SK-N-SH (cell line): ENCODE measurements around the gene TBC1D2B.
"Not testable (repeated sequence)": the region's sequence is repeated elsewhere in the genome, so short reads cannot be mapped to it uniquely, and the experiment has no call there.

Experiments
- EP300 ChIP-seq, 2 experiments: IDR thresholded peaks; 2 replicates each; pipeline versions ENCODE4 v1.4.0 to v1.6.1; 2012; ENCODE audit warnings: borderline replicate concordance in 1 of 2, low read depth in 1 of 2, low read length in 1 of 2
- FOXJ3 ChIP-seq: sonication (generic); formaldehyde crosslinking; IDR thresholded peaks from 2 replicates; pipeline ENCODE4 v1.5.1; 2020; ENCODE audit warnings: mild to moderate bottlenecking, missing genetic modification reagents
- FOXM1 ChIP-seq: IDR thresholded peaks from 2 replicates; pipeline ENCODE4 v1.4.0; 2012; ENCODE audit warnings: low read depth, mild to moderate bottlenecking
- JUND ChIP-seq: IDR thresholded peaks from 2 replicates; pipeline ENCODE4 v1.4.0; 2012
- MXI1 ChIP-seq: IDR thresholded peaks from 2 replicates; pipeline ENCODE4 v1.6.1; 2012; ENCODE audit warnings: mild to moderate bottlenecking, low read depth, low read length, improper control_type of control experiment
- POLR2AphosphoS5 ChIP-seq: IDR thresholded peaks from 2 replicates; pipeline ENCODE4 v1.6.1; 2012; ENCODE audit warnings: low read depth, low read length
- SIN3A ChIP-seq: IDR thresholded peaks from 2 replicates; pipeline ENCODE4 v1.6.1; 2012; ENCODE audit warnings: low read depth, mild to moderate bottlenecking, low read length, moderate library complexity, borderline replicate concordance
- TF ChIP-seq, protein P1 (sequence below): fragments of 200-600 bp; sonication (generic); IDR thresholded peaks from 2 replicates; pipeline ENCODE4 v1.6.1; 2017; ENCODE audit warnings: antibody characterized with exemption, mild to moderate bottlenecking, moderate library complexity
- TF ChIP-seq, protein P2 (sequence below): IDR thresholded peaks from 2 replicates; pipeline ENCODE4; 2012
- TF ChIP-seq, protein P3 (sequence below): IDR thresholded peaks from 2 replicates; pipeline ENCODE4 v1.6.1; 2012; ENCODE audit warnings: mild to moderate bottlenecking, low read depth, low read length, moderate library complexity
- TF ChIP-seq, protein P4 (sequence below): fragments of 150-350 bp; IDR thresholded peaks from 2 replicates; pipeline ENCODE4 v1.6.1; 2017; ENCODE audit warnings: antibody characterized with exemption, low read length, low read depth, borderline replicate concordance

DNA sequence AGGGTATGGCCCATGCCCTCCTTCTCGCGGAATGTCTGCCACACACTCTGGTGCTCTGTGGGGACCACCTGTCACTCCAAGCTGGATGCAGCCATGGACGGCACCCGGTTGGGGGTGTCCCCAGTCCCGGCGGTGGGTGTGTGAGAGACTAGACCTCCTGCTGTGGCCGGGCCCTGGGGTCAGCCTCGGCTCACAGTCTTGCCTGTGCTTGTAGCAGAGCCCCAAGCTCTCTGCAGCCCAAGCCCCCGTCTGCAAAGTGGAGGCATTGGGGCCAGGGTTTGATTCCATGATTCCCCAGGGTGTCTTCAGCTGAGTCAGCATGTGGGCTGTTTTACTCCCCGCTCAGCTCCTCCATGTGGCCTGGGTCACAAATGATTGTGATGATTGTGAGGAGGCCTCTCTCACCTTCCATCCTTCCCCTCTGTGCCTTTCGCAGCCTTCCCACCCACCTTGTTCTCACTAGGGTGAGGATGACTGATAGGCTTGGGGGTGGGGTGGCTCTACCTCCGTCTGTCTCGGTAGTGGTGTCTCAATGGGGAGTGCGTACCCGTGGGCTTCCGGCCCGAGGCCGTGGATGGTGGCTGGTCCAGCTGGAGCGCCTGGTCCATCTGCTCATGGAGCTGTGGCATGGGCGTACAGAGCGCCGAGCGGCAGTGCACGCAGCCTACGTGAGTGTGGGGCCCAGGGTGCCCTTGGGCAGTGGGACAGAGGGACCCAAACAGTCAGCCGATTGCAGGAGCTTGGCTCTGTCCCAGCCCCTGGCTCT, 100.6 kb downstream of the TBC1D2B start:
- TF ChIP-seq SIN3A; POLR2AphosphoS5; FOXM1; JUND; EP300 (IDR thresholded peaks at IDR 0.05; ENCODE audit: borderline replicate concordance in 1 of 2, low read depth in 1 of 2, low read length in 1 of 2); MXI1; FOXJ3 (CRISPR knock-in tag): not testable (repeated sequence)
- TF ChIP-seq, protein P1, sequence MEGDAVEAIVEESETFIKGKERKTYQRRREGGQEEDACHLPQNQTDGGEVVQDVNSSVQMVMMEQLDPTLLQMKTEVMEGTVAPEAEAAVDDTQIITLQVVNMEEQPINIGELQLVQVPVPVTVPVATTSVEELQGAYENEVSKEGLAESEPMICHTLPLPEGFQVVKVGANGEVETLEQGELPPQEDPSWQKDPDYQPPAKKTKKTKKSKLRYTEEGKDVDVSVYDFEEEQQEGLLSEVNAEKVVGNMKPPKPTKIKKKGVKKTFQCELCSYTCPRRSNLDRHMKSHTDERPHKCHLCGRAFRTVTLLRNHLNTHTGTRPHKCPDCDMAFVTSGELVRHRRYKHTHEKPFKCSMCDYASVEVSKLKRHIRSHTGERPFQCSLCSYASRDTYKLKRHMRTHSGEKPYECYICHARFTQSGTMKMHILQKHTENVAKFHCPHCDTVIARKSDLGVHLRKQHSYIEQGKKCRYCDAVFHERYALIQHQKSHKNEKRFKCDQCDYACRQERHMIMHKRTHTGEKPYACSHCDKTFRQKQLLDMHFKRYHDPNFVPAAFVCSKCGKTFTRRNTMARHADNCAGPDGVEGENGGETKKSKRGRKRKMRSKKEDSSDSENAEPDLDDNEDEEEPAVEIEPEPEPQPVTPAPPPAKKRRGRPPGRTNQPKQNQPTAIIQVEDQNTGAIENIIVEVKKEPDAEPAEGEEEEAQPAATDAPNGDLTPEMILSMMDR = not testable (repeated sequence)
- TF ChIP-seq, protein P2, sequence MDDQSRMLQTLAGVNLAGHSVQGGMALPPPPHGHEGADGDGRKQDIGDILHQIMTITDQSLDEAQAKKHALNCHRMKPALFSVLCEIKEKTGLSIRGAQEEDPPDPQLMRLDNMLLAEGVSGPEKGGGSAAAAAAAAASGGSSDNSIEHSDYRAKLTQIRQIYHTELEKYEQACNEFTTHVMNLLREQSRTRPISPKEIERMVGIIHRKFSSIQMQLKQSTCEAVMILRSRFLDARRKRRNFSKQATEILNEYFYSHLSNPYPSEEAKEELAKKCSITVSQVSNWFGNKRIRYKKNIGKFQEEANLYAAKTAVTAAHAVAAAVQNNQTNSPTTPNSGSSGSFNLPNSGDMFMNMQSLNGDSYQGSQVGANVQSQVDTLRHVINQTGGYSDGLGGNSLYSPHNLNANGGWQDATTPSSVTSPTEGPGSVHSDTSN = not testable (repeated sequence)
- TF ChIP-seq, protein P3, sequence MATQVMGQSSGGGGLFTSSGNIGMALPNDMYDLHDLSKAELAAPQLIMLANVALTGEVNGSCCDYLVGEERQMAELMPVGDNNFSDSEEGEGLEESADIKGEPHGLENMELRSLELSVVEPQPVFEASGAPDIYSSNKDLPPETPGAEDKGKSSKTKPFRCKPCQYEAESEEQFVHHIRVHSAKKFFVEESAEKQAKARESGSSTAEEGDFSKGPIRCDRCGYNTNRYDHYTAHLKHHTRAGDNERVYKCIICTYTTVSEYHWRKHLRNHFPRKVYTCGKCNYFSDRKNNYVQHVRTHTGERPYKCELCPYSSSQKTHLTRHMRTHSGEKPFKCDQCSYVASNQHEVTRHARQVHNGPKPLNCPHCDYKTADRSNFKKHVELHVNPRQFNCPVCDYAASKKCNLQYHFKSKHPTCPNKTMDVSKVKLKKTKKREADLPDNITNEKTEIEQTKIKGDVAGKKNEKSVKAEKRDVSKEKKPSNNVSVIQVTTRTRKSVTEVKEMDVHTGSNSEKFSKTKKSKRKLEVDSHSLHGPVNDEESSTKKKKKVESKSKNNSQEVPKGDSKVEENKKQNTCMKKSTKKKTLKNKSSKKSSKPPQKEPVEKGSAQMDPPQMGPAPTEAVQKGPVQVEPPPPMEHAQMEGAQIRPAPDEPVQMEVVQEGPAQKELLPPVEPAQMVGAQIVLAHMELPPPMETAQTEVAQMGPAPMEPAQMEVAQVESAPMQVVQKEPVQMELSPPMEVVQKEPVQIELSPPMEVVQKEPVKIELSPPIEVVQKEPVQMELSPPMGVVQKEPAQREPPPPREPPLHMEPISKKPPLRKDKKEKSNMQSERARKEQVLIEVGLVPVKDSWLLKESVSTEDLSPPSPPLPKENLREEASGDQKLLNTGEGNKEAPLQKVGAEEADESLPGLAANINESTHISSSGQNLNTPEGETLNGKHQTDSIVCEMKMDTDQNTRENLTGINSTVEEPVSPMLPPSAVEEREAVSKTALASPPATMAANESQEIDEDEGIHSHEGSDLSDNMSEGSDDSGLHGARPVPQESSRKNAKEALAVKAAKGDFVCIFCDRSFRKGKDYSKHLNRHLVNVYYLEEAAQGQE = not testable (repeated sequence)
- TF ChIP-seq, protein P4, sequence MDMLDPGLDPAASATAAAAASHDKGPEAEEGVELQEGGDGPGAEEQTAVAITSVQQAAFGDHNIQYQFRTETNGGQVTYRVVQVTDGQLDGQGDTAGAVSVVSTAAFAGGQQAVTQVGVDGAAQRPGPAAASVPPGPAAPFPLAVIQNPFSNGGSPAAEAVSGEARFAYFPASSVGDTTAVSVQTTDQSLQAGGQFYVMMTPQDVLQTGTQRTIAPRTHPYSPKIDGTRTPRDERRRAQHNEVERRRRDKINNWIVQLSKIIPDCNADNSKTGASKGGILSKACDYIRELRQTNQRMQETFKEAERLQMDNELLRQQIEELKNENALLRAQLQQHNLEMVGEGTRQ = not testable (repeated sequence)
